IPS-NIHi7 (cell line): ENCODE measurements around the gene OR6K2.

ENCODE experiments used
- DNase-seq: peaks from one replicate; pipeline ENCODE4 v3.0.0; 2012; ENCODE audit warnings: mixed read lengths; ENCODE audit errors: extremely low spot score

OR6K2 gene

DNA sequence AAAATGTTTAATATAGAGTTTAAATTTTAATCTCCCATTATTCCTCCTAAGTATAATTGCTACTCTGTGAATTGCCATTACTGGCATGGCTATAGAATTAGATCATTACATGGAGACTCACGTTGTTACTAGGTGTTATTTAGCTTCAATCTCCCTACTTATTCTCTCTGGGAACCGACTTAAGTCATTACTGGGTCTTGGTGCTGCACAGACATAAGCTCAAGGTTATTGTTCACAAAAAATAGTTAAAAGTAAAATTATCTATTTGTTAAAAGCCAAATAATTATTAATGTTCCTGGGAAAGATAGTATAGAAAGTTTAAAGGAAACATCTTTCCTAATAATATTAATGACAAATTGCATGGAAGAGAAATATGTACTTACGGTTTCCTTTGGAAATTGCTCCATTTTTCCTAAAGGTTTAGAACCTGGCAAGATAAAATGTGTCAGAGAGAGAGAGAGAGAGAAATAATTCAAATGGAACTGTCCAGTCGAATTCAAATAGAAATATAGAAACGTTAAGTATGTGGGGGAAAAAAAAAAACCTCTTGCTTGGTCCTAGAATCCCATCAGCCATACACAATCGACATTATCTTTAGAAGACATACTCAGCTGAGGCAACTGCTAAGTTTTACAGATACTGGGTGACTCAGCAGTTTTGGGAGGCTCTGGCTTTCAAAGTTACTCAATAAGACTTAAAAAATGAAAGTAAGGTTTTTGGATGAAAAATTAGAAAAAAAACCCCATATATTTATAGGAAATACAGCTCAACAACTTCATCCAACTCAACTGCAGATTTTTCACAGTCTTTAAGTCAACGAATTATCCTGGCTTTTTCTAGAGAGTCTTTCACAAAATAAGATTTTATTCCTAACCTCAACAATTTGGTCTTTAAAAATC is 14.1 kb downstream of the OR6K2 start, which contains the start of gene SPTA1:
SPTA1 (minus strand) TSS at position 605 of the 899 bp plus-strand sequence; CDS start at position 407, 198 bp downstream.
- no peak for DNase-seq

DNA sequence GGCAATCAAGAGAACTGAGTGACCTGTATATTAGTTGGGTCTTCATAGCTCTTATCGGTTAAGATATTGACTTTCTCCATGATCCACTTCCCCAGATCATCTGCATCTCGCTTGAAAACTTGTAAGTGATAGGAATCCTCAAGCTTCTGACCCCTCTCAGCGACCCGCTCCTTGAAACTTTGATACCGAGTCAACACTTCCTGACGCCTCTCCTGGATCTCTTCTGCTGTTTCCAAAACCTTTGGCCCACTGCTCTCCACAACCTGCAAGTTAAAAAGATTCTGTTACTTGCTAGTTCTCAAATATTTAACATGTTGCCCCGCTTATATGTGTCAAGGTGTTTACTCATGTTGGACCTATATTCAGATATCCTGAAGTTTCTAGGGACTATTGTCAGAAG is 15.4 kb downstream of the OR6K2 start:
- no peak for DNase-seq

DNA sequence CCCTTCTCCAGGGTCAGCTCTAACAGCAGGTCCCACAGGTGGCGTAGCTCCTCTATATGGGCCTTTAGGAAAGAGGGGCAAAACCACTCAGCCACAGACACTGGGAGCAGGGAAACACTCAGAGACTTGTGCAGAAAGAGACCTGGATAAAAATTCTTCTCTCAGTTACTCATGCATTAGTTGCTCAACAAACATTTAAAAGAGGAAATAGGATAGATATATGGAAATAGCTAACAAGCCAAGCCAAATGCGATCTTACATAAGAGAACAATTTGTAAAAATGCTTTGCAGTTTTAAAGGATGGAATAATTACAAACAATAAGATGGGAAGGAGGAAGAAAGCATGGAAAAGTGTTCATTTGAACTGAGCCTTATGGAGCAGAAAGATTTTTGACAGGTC is 18.8 kb downstream of the OR6K2 start:
- no peak for DNase-seq

DNA sequence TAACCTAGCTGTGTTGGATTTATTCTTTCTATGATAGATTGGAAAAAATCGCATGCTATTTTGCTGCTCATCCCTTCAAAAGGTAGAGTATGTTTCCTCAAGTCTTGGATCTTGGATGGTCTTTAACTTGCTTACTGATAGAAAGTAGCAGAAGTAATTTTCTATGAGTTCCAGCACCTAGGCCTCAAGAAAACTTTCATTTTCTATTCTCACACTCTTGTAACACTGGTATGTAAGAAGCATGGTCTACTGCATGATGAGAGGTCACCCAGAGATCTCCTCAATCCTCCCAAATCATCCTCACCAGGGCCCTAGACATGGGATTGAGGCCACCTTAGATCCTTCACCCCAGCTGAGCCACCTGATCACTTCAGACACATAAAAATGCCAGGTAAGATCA is 21.2 kb downstream of the OR6K2 start:
- DNase-seq = no peak

DNA sequence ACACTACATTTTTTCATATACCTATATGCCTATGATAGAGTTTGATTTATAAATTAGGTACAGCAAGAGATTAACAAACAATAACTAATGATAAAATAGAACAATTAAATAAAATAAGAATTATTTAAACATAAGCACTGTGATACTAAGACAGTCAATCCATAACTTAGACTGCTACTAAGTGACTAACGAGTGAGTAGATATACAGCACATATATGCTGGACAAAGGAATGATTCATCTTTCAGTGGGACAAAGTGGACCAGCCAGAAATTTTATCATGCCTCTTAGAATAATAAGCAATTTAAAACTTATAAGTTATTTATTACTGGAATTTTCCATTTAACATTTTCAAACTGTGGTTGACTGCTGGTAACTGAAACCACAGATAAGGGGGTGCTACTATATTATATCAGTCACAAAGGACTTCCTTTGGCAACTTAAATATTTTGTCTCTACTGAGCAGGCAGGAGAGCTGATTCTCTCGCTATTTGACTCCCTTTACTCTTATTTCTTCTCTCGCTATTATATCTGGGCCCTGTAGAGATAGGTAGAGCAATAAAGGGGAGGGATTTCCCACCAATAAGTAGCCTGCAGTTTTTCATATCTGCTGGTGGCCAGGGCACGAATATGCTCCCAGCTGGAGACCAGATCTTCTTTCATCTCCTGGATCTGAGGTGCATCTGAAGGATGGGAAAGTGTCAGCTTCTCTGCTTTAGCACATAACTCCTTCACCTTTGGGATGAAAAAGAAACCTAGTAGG is 24.7 kb downstream of the OR6K2 start:
- DNase-seq = no peak

DNA sequence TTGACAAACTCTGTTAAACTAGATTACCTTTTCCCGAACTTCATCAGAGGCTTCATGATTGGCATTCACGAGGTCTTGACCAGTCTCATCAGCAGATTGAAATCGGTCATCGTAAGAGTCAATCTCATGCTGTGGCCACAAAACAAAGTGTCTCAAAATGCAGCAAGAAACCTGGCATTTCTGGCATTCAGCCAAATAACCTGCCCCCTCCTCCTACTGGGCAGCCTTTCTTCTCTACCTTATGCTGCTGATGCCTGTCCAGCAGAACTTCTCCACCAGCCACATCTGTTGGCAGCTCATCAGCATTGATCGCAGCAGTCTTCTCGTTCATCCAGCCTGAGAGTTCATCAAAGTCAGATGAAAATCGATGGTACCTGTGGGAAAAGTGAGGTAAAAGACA is 26.1 kb downstream of the OR6K2 start:
- DNase-seq = no peak

DNA sequence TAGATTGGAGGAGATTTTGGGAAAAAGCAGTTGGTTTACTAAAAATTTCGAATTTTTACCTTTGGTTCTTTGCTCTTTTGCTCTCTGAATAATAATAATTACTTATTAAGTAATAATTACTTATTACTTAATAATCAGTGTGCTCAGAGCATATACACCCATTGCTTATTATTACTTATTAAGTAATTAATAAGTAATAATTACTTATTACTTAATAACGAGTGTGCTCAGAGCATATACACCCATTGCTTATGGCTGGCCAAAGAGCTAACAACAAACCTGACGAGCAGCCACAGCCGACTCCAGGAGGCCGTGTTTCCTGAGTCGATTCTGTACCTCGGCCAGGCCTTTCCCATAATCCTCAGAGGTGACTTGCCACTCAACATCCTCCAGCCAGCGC is 34.4 kb downstream of the OR6K2 start:
- no peak for DNase-seq

DNA sequence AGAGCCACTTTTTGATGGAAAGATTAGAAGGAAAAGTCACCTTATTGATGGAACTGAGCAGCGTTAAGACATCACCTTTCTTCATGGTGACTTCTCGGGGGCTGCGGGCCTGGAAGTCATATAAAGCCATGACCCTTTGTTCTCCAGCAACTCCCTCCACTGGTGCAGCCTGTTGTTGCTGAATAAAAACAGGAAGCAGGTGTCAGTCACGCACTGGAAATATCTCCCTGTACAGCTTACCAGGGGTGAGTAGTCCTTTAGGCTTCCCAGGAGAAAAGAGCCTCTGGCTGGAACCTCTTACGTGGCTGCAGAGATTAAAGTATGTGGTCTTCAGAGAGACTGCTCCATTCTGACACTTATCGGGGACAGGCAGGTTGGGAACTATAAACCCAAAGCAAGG is 45.9 kb downstream of the OR6K2 start:
- no peak for DNase-seq

DNA sequence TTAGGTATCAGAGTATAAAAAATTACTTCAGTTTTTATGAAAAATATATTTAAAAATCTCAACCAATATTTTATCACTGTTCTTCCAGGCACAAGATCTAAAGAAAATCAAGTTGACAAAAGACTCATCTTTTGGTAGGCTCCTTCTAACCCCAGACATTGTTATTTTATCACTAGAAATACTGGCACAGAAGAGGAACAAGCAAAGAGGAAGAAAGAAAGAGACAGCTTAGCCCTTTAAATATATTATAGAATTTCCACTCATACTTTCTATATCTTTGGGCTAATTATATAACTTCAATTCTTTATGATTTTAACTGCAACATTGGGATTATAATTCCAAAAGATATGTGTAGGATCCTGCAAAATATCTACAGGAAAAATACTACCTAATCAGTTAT is 46.4 kb downstream of the OR6K2 start:
- no peak for DNase-seq

DNA sequence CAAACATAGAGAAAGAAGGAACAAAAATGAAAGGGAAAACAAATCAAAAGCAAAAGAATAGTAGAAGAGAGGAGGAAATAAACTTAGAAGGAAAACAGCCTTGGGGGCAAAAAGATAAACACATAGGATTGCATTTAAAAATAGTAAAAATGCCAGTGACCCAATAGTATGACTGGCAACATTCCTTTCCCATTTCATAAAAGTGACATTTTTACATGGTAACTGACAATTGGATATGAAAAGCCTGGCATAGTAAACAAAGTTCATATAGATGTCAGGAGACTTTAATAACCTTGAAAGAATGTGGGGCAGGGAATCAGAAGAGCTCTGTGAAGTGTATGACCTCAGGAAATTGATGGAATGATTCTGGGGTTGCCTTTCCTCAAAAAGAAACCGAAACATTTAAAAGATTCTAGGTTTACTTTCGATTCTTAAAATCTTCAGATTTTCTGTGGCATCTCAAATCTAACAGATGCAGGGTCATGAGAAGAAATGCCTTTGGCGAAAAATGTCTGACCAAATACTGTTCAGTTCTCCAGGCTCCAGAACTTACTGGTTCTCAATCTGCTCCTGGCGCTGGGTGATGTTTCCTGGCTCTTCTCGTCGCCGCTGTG is 47.6 kb downstream of the OR6K2 start:
- DNase-seq = no peak
